PC-3 (cell line): ENCODE measurements around the gene PTBP1. TPM values are rescaled to one million over a fixed set of nuclear protein-coding genes. Genes with fewer than 3 reads are reported as not detected.

Experiments
- ATAC-seq: fragments of 200-7000 bp; cut with Tn5 transposase; 2 replicates; pipeline ENCODE4 v1.9.1; 2020; ENCODE audit warnings: mild to moderate bottlenecking, moderate library complexity
- BruUV-seq: library from RNA; stranded (reverse); fragments of 400-500 nt; replicated peaks from 2 replicates; lab custom pipeline; 2021; lab: Mats Ljungman, UMichigan
- CTCF ChIA-PET: fragments of 300-600 bp; sonication (Branson Sonifier 250); formaldehyde crosslinking; loops from one replicate; lab custom pipeline; 2022; ENCODE audit warnings: antibody characterized with exemption; lab: Charles Lee
- POLR2A ChIA-PET: fragments of 300-600 bp; sonication (Branson Sonifier 250); formaldehyde crosslinking; loops from one replicate; lab custom pipeline; 2022; ENCODE audit warnings: antibody characterized with exemption; ENCODE audit not compliant: unreplicated experiment; lab: Charles Lee
- DNase-seq: peaks from one replicate; pipeline ENCODE4 v3.0.0-alpha.2; 2015
- H2AFZ ChIP-seq: fragments of 300-600 bp; sonication (generic); 2 replicates; pipeline ENCODE4 v1.6.0; 2016; ENCODE audit warnings: antibody characterized with exemption, low read length
- H3F3A ChIP-seq: fragments of 300-600 bp; sonication (generic); one replicate; pipeline ENCODE4 v1.6.0; 2017; ENCODE audit warnings: antibody characterized with exemption, low read length, control low read depth, mild to moderate bottlenecking; ENCODE audit not compliant: unreplicated experiment
- H3K27ac ChIP-seq: fragments of 300-600 bp; sonication (generic); 2 replicates; pipeline ENCODE4 v1.5.1; 2016; ENCODE audit warnings: mild to moderate bottlenecking, low read length
- H3K27me3 ChIP-seq: fragments of 300-600 bp; sonication (generic); 2 replicates; pipeline ENCODE4 v1.6.1; 2016; ENCODE audit warnings: low read length, mixed read lengths
- H3K36me3 ChIP-seq: fragments of 300-600 bp; sonication (generic); 2 replicates; pipeline ENCODE4 v1.6.1; 2016; ENCODE audit warnings: low read depth, mixed run types, low read length, mixed read lengths
- H3K4me1 ChIP-seq: fragments of 300-600 bp; sonication (generic); 2 replicates; pipeline ENCODE4 v1.5.1; 2016; ENCODE audit warnings: low read length; ENCODE audit not compliant: insufficient read depth
- H3K4me2 ChIP-seq: fragments of 300-600 bp; sonication (generic); 2 replicates; pipeline ENCODE4 v1.6.0; 2016; ENCODE audit warnings: low read length
- H3K4me3 ChIP-seq: fragments of 300-600 bp; sonication (generic); 2 replicates; pipeline ENCODE4 v1.5.1; 2016; ENCODE audit warnings: mild to moderate bottlenecking, low read length, mixed read lengths
- H3K79me2 ChIP-seq: fragments of 300-600 bp; sonication (generic); 2 replicates; pipeline ENCODE4 v1.6.1; 2017; ENCODE audit warnings: low read length, mixed read lengths
- H3K9ac ChIP-seq: fragments of 300-600 bp; sonication (generic); 2 replicates; pipeline ENCODE4 v1.6.0; 2016; ENCODE audit warnings: mild to moderate bottlenecking, low read length
- H3K9me2 ChIP-seq: fragments of 300-600 bp; sonication (generic); replicated peaks from 2 replicates; pipeline ENCODE4 v1.6.1; 2016; ENCODE audit warnings: mixed run types, low read length, mixed read lengths
- H3K9me3 ChIP-seq: fragments of 300-600 bp; sonication (generic); 2 replicates; pipeline ENCODE4 v1.6.1; 2016; ENCODE audit warnings: low read length, mixed read lengths
- H4K20me1 ChIP-seq: fragments of 300-600 bp; sonication (generic); 2 replicates; pipeline ENCODE4 v1.6.1; 2016; ENCODE audit warnings: low read length, mixed read lengths
- CTCF ChIP-seq: fragments of 300-600 bp; sonication (generic); conservative IDR thresholded peaks from 2 replicates; pipeline ENCODE4 v1.5.1; 2017; ENCODE audit warnings: antibody characterized with exemption, low read depth, mild to moderate bottlenecking, low read length
- EZH2 ChIP-seq: fragments of 300-600 bp; sonication (generic); IDR thresholded peaks from one replicate; pipeline ENCODE4 v1.6.1; 2017; ENCODE audit warnings: antibody characterized with exemption, mild to moderate bottlenecking, low read length; ENCODE audit not compliant: unreplicated experiment
- EZH2phosphoT487 ChIP-seq: fragments of 300-600 bp; sonication (generic); IDR thresholded peaks from 2 replicates; pipeline ENCODE4 v1.6.1; 2018; ENCODE audit warnings: mild to moderate bottlenecking, antibody characterized with exemption, low read length, borderline replicate concordance
- intact Hi-C: fragments of 100-400 bp; cut with micrococcal nuclease; formaldehyde crosslinking; loops from 2 replicates; pipeline ENCODE4 v1.9.0; 2023
- total RNA-seq: library from RNA; depleted of rRNA; stranded (reverse); fragments of >200 nt; gene quantifications from 2 replicates; pipeline ENCODE4 v1.2.3, GENCODE V29; 2014

The PTBP1 gene
- total RNA-seq, 1 experiment from 2014 or later: 412 TPM

GRCh38 chr19:821825-822503, 24.7 kb downstream of the PTBP1 start, which contains the start of gene PLPPR3:
Gene PLPPR3 (minus strand): TSS chr19:821955. CDS start chr19:821559, 396 bp downstream.
- no peaks in the 10 kb centered on the region for H3F3A ChIP-seq
- ATAC-seq (no peak), DNase-seq (no peak)
- H4K20me1 ChIP-seq: no peaks in the 10 kb centered on the region
- no peak within 1 kb of the TSS for H3K4me3 ChIP-seq
- ChIA-PET POLR2A (no interaction called here), CTCF (no interaction called here)
- no peak within 1 kb of the TSS for H2AFZ ChIP-seq
- no peaks in the 10 kb centered on the region for H3K4me1 ChIP-seq
- no peaks in the 10 kb centered on the region for H3K9me2 ChIP-seq
- no peak within 1 kb of the TSS for H3K9ac ChIP-seq
- H3K4me2 ChIP-seq: no peak within 1 kb of the TSS
- TF ChIP-seq EZH2: no peak
- TF ChIP-seq EZH2phosphoT487: no peak
- TF ChIP-seq CTCF: no peak
- no peak within 1 kb of the TSS for H3K27ac ChIP-seq
- no peaks in the 10 kb centered on the region for H3K36me3 ChIP-seq
- H3K27me3 ChIP-seq: no peaks in the 10 kb centered on the region
- BruUV-seq: no TSS peak
- no peaks in the 10 kb centered on the region for H3K79me2 ChIP-seq
- no peaks in the 10 kb centered on the region for H3K9me3 ChIP-seq
- intact Hi-C loops: no loop called here

GRCh38 chr19:823565-824121, 26.4 kb downstream of the PTBP1 start:
- Histone ChIP-seq H3K9me2 (no peaks in the 10 kb centered on the region), H3K4me1 (no peaks in the 10 kb centered on the region), H3F3A (no peaks in the 10 kb centered on the region), H4K20me1 (no peaks in the 10 kb centered on the region), H3K79me2 (no peaks in the 10 kb centered on the region), H3K27me3 (no peaks in the 10 kb centered on the region), H2AFZ (no peak overlapping the region), H3K9ac (no peak overlapping the region), H3K36me3 (no peaks in the 10 kb centered on the region), H3K4me2 (no peak overlapping the region), H3K9me3 (no peaks in the 10 kb centered on the region), H3K4me3 (no peak overlapping the region), H3K27ac (no peak overlapping the region)
- intact Hi-C loops: no loop called here
- DNase-seq (no peak), ATAC-seq (no peak)
- ChIA-PET POLR2A (no interaction called here), CTCF (no interaction called here)
- TF ChIP-seq EZH2 (no peak), CTCF (no peak), EZH2phosphoT487 (no peak)
- no TSS peak for BruUV-seq

- TF ChIP-seq CTCF: no peak
- TF ChIP-seq EZH2: no peak
- no peak for TF ChIP-seq EZH2phosphoT487
- Histone ChIP-seq H3K27me3 (no peaks in the 10 kb centered on the region), H3F3A (no peaks in the 10 kb centered on the region), H3K4me3 (no peak overlapping the region), H3K9me2 (no peaks in the 10 kb centered on the region), H3K9me3 (no peaks in the 10 kb centered on the region), H3K36me3 (no peaks in the 10 kb centered on the region), H4K20me1 (no peaks in the 10 kb centered on the region), H3K4me2 (no peak overlapping the region), H3K79me2 (no peaks in the 10 kb centered on the region), H3K4me1 (no peaks in the 10 kb centered on the region), H2AFZ (no peak overlapping the region), H3K27ac (no peak overlapping the region), H3K9ac (no peak overlapping the region)
- ChIA-PET POLR2A (no interaction called here), CTCF (no interaction called here)
- intact Hi-C loops: no loop called here
- no peak for ATAC-seq
- no peak for DNase-seq
- BruUV-seq: no TSS peak
Measured at GRCh38 chr19:824885-825284, 27.6 kb downstream of the PTBP1 start.
